Testis (tissue), 2 donors: Measurements from ENCODE around the gene ZNF555.

ENCODE experiments used
- CTCF ChIP-seq, 3 experiments: fragments of 450-650 bp in 2 of 3; fragments of 200-600 bp in 1 of 3; sonication (generic) in 1 of 3; IDR thresholded peaks; one replicate each; pipeline ENCODE4 v1.5.1; 2016 to 2019; ENCODE audit warnings: antibody characterized with exemption in 3 of 3, mild to moderate bottlenecking in 2 of 3, moderate library complexity in 1 of 3
- POLR2A ChIP-seq: fragments of 450-650 bp; IDR thresholded peaks from one replicate; pipeline ENCODE4 v1.6.1; 2017; ENCODE audit warnings: antibody characterized with exemption, mild to moderate bottlenecking, moderate library complexity

- no peak for TF ChIP-seq CTCF (IDR thresholded peaks at IDR 0.05)
- no peak for TF ChIP-seq POLR2A
Observed at GRCh38 chr19:2815923-2816322, 25.4 kb upstream of the ZNF555 start.
